ENCODE results near the gene AGBL1. TPM values are rescaled to one million over a fixed set of nuclear protein-coding genes. Genes with fewer than 3 reads are reported as not detected.

Gene AGBL1
- total and polyA plus RNA-seq, 4 donors: not detected

- H3K4me3 ChIP-seq (ENCODE audit: low read depth in 1 of 3, low read length in 3 of 3): no peak overlapping the region
- no peak for TF ChIP-seq HNF4G (IDR thresholded peaks at IDR 0.05)
- TF ChIP-seq NR2F2 (IDR thresholded peaks at IDR 0.05): no peak
- no peak for TF ChIP-seq FOXA1 (IDR thresholded peaks at IDR 0.05)
- no peak for TF ChIP-seq RXRA (IDR thresholded peaks at IDR 0.05)
- TF ChIP-seq HNF4A (conservative IDR thresholded peaks at IDR 0.05): no peak
These were observed 282.9 kb downstream of the AGBL1 start for GRCh38 chr15:86362555-86362954.

GRCh38 chr15:86373147-86373546 is 293.5 kb downstream of the AGBL1 start:
- no peak for DNase-seq (ENCODE audit: low spot score)
- H3K9ac ChIP-seq (ENCODE audit: low read depth in 1 of 2, low read length in 2 of 2): no peak overlapping the region
- no peaks in the 10 kb centered on the region for H3K36me3 ChIP-seq (ENCODE audit: control insufficient read depth in 4 of 4, insufficient read depth in 3 of 4, low read depth in 1 of 4, low read length in 3 of 4)
- 65% methylated on average over 1 of the region's 1 CpG for WGBS
- H3K27me3 ChIP-seq (ENCODE audit: control insufficient read depth in 4 of 4, insufficient read depth in 4 of 4, low read length in 3 of 4): no peaks in the 10 kb centered on the region
- peaks cover 0 to 4% (median 1%) of the 10 kb centered on the region in 4 donors for H3K9me3 ChIP-seq (ENCODE audit: control insufficient read depth in 4 of 4, low read length in 3 of 4)
- H3K27ac ChIP-seq (ENCODE audit: low read depth in 1 of 2, low read length in 2 of 2): no peak overlapping the region
- H3K4me1 ChIP-seq (ENCODE audit: control insufficient read depth in 4 of 4, insufficient read depth in 4 of 4, low read length in 3 of 4): no peaks in the 10 kb centered on the region
- TF ChIP-seq HNF4A (conservative IDR thresholded peaks at IDR 0.05): no peak
- TF ChIP-seq RXRA (IDR thresholded peaks at IDR 0.05): no peak
- no peak for TF ChIP-seq FOXA2 (IDR thresholded peaks at IDR 0.05)
- no peak for TF ChIP-seq HNF4G (IDR thresholded peaks at IDR 0.05)
- no peak for TF ChIP-seq ZBTB33 (IDR thresholded peaks at IDR 0.05)
- TF ChIP-seq, protein P1, sequence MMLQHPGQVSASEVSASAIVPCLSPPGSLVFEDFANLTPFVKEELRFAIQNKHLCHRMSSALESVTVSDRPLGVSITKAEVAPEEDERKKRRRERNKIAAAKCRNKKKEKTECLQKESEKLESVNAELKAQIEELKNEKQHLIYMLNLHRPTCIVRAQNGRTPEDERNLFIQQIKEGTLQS (IDR thresholded peaks at IDR 0.05): no peak
- no peak for TF ChIP-seq EGR1 (IDR thresholded peaks at IDR 0.05; ENCODE audit: low read depth in 2 of 2)
- TF ChIP-seq, protein P2, sequence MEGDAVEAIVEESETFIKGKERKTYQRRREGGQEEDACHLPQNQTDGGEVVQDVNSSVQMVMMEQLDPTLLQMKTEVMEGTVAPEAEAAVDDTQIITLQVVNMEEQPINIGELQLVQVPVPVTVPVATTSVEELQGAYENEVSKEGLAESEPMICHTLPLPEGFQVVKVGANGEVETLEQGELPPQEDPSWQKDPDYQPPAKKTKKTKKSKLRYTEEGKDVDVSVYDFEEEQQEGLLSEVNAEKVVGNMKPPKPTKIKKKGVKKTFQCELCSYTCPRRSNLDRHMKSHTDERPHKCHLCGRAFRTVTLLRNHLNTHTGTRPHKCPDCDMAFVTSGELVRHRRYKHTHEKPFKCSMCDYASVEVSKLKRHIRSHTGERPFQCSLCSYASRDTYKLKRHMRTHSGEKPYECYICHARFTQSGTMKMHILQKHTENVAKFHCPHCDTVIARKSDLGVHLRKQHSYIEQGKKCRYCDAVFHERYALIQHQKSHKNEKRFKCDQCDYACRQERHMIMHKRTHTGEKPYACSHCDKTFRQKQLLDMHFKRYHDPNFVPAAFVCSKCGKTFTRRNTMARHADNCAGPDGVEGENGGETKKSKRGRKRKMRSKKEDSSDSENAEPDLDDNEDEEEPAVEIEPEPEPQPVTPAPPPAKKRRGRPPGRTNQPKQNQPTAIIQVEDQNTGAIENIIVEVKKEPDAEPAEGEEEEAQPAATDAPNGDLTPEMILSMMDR (IDR thresholded peaks at IDR 0.05; ENCODE audit: low read depth, low read length, missing input control): no peak
- no peak for TF ChIP-seq REST (IDR thresholded peaks at IDR 0.05)
- TF ChIP-seq JUND (IDR thresholded peaks at IDR 0.05): no peak
- TF ChIP-seq TAF1 (conservative IDR thresholded peaks at IDR 0.05): no peak
- no peak for TF ChIP-seq FOXA1 (IDR thresholded peaks at IDR 0.05)
- no peak overlapping the region for H3K4me3 ChIP-seq (ENCODE audit: low read depth in 1 of 3, low read length in 3 of 3)

More at GRCh38 chr15:86362555-86362954, 282.9 kb downstream of the AGBL1 start:
- Histone ChIP-seq H3K4me1 (ENCODE audit: control insufficient read depth in 4 of 4, insufficient read depth in 4 of 4, low read length in 3 of 4) (no peaks in the 10 kb centered on the region), H3K36me3 (ENCODE audit: control insufficient read depth in 4 of 4, insufficient read depth in 3 of 4, low read depth in 1 of 4, low read length in 3 of 4) (no peaks in the 10 kb centered on the region), H3K27ac (ENCODE audit: low read depth in 1 of 2, low read length in 2 of 2) (no peak overlapping the region), H3K9me3 (ENCODE audit: control insufficient read depth in 4 of 4, low read length in 3 of 4) (peaks cover 2 to 5% (median 3%) of the 10 kb centered on the region in 4 donors), H3K9ac (ENCODE audit: low read depth in 1 of 2, low read length in 2 of 2) (no peak overlapping the region), H3K27me3 (ENCODE audit: control insufficient read depth in 4 of 4, insufficient read depth in 4 of 4, low read length in 3 of 4) (peaks cover 0 to 3% (median 1%) of the 10 kb centered on the region in 4 donors)
- DNase-seq (ENCODE audit: low spot score): no peak
